HEK293 (cell line): Measurements from ENCODE around the gene SLC25A41.

Experiments used
- ZNF24 ChIP-seq: fragments of 450-650 bp; formaldehyde crosslinking; IDR thresholded peaks from 2 replicates; pipeline ENCODE4 v1.5.1; 2016; ENCODE audit warnings: missing biosample characterization, missing genetic modification characterization
- ZSCAN23 ChIP-seq: fragments of 450-650 bp; formaldehyde crosslinking; IDR thresholded peaks from 2 replicates; pipeline ENCODE4 v1.5.1; 2016; ENCODE audit warnings: missing biosample characterization, missing genetic modification characterization
- TF ChIP-seq, protein P1 (sequence below): fragments of 450-650 bp; formaldehyde crosslinking; IDR thresholded peaks from 2 replicates; pipeline ENCODE4 v1.5.1; 2016; ENCODE audit warnings: missing biosample characterization, missing genetic modification characterization

DNA sequence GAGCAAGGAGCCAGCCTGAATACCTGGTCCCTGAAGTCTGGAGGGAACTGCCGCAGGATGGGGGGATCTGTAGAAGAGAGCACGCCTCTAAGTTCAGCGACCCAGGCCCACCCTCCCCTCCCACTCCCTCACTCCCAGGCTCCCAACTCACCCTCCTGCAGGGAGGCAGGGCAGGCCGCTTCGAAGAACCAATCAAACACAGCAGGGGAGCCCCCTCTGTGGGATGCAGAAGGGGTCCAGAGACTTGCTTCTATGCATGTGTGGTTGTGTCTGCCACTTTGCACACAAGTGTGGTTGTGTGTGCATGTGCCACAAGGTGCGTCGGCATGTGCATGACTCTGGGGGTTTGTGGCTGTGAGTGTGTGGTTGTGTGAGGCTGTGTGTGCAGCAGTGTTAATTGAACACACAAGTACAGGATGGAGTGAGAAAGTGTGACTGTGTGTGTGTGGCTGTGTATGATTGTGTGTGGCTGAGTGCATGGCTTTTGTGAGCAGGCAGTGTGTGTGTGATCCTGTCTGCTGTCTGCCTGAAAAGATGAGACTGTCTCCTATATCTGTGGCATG is 46.4 kb upstream of the SLC25A41 start:
- TF ChIP-seq ZNF24 (tag by site-specific recombination) (no peak), ZSCAN23 (tag by site-specific recombination) (no peak)
- TF ChIP-seq, protein P1, sequence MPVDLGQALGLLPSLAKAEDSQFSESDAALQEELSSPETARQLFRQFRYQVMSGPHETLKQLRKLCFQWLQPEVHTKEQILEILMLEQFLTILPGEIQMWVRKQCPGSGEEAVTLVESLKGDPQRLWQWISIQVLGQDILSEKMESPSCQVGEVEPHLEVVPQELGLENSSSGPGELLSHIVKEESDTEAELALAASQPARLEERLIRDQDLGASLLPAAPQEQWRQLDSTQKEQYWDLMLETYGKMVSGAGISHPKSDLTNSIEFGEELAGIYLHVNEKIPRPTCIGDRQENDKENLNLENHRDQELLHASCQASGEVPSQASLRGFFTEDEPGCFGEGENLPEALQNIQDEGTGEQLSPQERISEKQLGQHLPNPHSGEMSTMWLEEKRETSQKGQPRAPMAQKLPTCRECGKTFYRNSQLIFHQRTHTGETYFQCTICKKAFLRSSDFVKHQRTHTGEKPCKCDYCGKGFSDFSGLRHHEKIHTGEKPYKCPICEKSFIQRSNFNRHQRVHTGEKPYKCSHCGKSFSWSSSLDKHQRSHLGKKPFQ (tag by site-specific recombination): no peak
